ENCODE results near the gene ARPC5.
"Not testable (repeated sequence)": the region's sequence is repeated elsewhere in the genome, so short reads cannot be mapped to it uniquely, and the experiment has no call there.

ARPC5 gene

DNA sequence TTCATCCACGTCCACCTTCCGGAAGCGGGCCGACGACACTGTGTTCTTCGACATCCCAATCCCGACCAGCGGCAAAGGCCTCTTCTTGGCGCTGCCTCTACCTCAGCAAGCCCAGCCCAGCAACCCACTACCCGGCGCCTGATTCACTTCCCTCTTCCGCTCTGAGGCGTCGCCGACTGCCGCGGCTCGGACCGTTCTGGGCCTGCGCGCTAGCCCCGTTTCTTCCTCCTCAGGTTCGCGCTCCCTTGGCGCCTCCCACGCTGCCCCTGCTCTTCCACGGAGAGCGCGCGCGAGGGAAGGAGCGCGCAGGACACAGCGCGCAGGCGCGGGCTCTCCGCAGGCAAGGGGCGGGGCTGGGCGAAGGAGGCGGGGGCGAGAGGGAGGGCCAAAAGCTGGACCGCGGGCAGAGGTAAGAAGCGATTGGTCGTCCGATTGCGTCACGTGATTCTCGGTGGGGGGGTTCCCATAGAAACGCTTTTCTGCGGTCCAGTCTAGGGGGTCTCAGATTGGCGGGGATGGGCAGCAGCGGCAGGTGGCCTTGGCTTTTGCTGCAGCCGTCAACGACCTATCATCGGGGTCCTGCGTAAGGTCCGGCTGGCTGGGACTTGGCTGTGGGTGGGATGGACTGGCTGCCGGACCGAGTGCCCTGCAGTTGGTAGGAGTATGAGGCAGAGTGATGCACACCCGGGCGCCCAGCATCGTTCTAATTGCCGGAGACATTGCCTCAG, at the start of gene ARPC5:
Gene ARPC5, minus strand, starts transcription at position 178 of the 728 bp plus-strand sequence. Its CDS starts 124 bp downstream, at position 54.
- peak; percentile 93 to 95 for DNase-seq

DNA sequence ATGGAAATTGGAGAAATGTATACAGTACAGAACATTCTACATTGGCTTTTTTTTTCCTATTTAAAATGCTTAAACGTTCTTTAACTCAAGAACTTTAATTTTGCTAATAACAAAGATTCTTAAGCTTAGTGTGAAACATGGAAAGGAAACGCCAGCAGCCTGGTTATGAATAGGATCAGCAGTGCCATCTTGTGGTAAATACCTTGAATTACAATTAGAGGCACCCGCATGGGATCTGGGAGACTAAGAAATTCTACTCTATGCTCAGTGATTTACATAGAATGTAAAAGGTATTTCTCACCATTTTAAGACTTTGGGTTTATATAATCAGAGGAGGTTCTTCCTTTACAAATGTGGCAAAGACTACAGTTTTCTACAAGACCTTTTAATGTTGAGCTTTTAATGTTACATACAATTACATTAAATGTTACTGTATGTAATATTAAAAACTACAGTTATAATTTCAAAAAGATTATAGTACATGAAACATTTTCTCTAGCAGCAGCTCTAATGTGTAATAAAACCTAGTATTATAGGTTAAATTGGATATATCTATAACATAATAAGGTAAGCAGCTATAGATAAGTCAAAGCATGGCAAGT, 49.6 kb upstream of the ARPC5 start:
- DNase-seq: no peak

DNA sequence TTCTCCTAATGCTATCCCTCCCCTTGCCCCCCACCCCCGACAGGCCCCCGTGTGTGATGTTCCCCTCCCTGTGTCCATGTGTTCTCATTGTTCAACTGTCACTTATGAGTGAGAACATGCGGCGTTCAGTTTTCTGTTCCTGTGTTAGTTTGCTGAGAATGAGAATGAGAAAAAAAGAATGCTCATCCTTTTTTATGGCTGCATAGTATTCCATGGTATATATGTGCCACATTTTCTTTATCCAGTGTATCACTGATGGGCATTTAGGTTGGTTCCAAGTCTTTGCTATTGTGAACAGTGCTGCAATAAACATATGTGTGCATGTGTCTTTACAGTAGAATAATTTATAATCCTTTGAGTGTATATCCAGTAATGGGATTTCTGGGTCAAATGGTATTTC, 43.8 kb upstream of the ARPC5 start:
- DNase-seq: not testable (repeated sequence)

DNA sequence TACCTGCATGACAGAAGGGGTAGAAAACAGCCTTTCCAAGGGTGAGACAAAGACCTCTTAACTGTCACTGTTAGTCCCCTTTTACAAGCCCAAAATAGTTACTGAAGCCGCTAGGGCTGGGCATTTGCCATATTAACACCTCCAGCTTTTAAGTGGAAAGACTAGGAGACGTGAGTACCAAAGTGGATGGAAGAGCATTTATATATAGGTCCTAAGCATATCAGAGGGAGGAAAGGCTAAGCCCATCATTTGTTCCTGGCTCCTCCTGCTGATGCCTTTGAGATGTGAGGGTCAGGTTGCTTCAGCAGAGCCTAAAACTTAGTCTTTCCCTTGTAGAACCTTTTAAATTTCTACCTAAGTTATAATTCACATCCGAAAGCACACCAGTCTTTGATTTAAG, 43.2 kb upstream of the ARPC5 start:
- no peak for DNase-seq

DNA sequence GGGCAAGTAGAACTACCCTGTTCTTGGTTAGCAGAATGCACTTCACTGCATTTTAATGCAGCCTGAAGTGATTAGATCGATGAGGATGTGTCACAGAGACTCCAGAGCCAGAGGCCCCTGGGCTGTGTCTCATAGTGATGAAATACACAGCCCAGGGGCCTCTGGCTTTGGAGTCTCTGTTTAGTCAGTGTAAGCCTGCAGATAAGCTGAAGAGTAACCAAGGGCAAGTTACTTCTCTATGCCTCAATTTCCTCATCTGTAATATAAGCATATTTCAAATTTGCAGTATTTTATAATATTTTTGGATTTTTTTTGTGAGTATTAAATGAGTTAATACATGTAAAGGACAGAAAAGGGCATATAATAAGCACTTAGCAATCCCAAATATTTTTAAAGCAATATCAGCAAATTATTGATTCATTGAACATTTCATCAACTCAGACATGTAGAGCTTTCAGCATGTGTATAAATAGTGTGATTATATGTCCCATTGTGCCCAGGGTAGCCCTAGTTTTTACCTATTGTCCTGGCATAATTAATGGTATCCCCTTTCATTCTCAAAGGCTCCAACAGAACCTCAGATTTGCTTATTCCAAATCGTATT, 41.1 kb upstream of the ARPC5 start:
- no peak for DNase-seq

DNA sequence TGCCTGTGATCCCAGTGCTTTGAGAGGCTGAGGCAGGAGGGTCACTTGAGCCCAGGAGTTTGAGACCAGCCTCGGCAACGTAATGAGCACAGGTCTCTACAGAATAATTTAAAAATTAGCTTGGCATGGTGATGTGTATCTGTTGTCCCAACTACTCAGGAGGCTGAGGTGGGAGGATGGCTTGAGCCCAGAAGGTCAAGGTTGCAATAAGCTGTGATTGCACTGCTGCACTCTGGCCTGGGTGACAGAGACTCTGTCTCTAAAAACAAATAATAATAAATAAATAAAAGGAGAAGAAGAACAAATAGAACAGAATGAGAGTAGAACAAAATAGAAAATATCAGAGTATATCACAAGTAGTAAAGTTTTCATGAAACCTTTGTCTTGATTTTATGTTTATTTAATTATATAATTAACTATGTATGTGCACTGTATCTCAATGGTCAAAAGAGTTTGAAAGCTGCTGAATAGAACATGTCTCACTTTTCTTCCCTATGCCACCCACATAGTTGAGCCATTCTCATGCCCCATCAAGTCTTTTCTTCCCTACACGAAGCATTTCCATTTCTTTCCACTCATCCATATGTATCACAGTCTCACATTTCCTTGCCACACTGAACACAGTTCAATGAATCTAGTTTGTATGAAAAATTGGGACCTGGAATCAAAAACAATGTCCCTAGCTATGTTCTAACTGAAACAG, 40.5 kb upstream of the ARPC5 start:
- DNase-seq: no peak

DNA sequence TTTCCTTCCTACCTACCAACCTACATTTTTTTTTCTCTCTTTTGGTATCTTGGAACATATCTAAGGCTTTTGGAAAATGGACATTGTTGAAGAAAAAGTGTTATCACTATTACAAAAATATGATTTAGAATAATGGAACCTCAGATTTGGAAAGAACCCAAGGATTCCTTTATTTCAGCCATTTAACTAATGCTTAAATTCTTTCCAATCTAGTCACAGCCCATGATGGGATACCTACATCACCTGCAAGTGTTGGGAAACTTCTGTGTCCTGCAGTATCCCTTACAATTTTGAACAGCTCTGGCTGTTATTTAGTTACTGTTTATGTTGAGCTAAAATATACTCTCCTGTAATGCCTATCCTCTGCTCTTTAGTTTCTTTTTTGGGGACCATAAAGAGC, 39.8 kb upstream of the ARPC5 start:
- no peak for DNase-seq

DNA sequence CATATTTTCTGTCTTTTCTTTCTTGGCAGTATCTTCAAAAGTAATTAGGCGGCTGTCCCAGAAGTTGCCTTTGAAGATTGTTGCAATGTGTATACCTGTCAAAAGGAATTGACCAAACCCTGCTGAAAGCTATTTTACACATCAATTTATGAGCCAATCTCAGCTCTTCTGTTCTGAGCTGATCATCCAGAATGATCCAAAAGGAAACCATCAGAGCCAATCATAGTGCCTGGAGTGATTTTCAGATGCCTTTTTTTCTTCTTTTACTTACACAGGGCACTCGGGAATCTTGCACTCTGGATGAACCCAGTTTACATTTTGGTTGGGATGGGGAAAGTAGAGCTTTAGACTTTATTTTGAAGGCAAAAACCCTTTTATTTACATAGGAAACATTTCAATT, 39.3 kb upstream of the ARPC5 start:
- no peak for DNase-seq

DNA sequence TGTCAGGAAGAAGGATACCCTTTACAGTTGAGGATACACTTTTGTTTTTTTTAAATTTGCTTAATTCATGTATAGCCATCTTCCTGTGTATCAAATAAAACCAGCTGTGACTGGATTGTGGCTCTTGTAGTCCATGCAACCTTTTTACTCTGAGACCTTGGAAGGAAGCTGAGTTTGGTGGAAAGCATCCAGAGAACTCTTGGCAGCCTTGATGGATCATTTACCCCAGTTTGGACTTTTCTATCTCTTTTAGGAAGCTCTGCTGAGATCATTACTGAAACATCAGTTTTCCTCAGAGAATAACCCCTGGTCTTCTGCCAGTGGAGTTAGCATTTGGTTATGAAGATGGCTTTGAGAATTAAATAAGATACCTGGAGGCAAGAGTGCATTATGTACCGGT, 38.8 kb upstream of the ARPC5 start:
- DNase-seq: no peak

DNA sequence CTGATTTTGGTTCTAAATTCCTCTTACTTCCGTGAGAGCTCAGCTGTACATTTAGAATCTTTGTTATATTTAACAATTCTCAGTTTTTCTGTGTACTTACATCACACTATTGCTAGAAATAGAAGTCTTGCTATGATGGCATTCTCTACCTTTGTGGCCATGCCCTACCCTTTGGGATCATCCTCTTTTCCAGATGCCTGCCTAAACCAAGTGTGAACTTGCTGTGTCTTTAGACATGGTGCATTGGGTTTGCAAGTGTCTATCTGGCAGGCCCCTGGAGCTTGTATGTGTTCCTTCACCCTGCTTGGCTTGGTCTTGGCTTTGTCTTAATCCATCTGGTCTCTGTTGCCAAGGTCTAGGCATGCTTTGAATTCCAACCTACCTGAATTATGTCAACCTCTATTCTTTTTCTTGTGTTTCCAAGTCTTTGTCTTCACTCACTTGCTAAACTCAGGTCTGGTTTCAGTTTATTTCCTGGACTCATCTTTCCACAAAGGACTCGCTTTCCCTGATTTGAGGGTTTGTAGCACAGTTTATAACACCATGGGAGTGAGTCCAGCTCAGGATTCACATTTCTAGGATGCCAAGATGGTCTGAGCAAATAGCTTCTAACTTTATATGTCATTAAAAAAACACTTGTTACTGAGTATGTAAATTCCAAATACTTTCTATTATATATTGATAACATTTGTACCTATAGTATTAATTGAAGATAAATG, 38.2 kb upstream of the ARPC5 start:
- DNase-seq: no peak

DNA sequence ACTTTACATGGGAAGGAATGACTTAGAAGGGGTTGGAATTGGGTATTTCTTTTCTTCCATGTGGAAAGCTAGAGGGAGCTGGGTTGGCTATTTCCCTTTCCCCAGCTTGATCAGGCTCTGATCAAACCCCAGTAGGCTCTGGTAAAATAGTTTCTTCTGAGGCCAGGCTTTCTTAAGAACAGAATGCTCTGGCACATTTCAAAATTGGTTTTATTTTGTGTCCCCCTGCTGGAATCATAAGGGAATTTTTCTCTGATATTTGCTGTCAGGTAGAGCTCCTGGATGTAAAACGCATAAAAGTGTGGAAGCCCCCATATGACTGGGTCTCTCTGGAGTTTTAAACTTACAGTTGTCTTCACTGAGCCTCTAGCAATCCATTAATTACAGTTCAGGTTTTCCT, 34.6 kb upstream of the ARPC5 start:
- no peak for DNase-seq

DNA sequence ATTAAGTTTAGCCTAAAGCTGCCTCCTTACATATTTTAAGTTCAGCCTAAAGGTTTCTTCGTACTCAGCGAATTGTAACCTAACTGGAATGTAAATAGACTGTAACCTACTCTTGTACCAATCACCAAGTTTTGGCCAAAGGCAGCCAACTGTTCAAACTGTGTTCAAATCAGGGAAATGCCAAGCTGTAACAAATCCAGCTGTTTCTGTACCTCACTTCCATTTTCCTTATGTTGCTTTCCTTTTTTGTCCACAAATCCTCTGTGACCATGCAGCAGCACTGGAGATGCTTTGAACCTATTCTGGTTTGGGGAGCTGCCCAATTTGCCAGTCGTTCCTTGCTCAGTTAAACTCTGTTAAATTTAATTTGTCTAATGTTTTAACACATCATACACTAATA, 20.8 kb upstream of the ARPC5 start:
- DNase-seq: no peak

DNA sequence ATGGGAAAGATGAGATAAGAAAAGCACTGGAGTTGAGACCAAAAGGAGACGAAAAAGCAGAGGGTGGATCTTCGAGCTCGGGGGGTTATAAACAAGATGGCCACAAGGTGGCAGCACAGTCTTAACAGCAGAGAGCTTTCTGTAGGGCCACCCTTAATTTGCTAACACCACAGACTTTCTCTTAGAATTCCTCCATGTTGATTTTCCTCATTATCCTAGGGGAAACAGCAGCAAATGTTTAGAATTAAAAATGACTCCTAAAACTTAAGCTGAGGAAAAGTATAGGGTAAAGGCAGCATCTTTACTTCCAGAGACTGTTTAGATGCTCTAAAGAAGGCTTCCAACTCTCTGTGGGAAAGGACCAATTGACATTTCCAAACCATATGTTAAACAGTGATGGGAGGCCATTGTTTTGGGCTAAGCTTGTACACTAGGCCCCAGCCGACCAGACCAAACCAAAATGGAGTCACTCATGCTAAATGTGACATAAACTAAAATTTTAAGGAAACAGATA, 20.0 kb upstream of the ARPC5 start:
- peak; percentile 66 to 75 for DNase-seq

DNA sequence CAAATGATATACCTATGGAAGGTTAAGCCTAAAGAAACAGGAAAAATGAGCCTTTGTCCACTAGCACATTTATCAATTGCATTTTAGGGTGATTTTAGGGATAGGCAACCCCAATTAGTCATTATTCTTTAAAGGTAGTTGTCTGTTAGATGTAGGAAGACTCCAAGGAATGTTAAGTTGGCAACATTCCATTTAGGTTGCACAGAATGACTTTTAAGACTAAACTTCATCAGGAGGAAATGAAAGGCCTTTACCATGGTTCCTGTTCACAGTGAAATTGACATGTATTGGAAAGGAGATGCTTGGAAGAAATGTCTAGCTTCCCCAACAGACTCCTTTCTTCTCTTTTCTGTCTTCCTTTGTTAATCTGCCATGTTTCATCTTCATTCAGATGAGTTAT, 19.1 kb upstream of the ARPC5 start:
- no peak for DNase-seq

DNA sequence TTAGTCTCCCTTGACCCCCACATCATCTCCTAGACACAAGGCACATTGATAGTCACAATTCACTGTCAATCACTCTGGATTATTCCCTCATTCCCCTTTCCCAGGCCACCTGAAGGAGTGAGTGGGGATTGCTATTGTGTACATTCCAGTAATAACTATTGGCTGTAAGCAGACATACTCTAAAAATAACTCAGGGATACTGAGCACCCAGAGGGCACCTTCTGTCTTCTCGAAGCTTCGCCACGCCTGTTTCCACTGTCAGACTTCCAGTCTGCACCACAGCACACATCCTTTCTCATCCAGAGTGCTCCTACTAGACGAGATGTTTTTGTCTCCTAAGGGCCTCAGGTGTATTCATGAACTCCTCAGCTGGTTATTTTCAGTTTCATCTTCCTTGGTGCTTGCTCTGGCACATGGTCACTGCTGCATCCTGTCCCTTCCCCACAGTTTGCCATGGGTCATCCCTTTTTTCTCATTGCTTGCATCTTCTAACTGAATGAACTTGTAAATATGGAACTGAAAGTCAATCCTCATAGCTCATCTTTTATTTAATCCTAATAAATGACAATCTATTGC, 18.4 kb upstream of the ARPC5 start:
- DNase-seq: no peak

DNA sequence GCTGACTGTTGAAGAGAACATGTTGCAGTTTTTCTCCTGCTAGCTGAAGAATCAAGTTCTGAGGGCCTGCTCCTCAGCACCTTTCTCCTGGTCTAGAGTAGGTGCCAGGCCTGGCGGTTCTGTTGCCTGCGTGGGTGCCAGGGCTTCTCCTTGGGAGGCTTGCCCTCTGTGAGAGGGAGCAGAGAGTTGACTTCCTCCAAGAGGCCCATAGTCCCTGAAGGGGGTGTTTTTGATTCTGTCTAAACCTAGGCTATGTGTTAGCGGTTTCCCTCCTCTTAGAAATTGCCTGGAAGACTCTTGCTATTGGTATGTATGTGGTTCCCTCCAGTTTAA, 17.8 kb upstream of the ARPC5 start:
- DNase-seq: no peak

DNA sequence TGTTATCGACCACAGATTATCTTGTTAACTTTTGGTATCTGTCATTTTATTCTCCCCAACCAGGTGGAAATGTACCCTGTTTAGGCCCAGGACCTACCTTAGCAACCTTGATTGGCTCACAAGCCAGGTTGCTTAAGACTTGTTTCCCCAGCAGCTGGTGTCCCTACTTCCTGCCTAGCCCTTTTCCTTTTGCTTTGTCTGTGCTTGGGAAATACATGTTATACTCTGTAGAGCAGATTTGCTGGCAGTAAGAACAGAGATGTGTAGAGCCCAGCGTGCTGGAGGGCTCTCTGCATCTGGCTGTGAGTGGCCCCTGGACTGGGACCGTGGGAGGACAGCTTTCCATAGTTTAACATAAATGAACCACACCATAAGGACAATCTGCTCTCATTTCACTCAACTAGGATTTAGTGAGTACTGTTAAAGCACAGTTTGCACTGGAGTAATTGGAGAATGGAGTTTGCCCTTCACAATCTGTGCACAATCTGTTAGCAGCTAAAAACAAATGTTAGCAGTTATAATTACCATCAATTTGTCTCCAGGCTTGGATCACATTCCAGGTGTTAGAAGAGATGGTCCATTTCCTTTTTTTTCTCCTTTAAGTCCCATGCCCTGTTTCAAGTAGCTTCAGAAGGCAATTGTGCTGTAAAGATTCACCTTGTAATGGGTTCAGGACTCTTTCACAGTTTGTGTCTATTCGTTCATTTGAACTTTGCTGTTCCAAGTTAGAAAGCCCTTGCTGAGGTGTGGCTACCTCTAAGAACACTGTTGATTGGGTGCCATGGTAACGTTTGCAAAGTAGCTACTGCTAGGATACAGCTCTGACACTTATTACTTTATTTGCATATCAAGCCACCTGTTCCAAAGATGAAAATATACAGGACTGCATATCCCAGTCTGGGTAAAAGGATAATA, 17.2 kb upstream of the ARPC5 start, which contains the start of gene APOBEC4:
Gene APOBEC4, minus strand, starts transcription at position 770 of the 915 bp plus-strand sequence. CDS start 4,535 bp downstream, outside the sequence.
- DNase-seq: no peak

DNA sequence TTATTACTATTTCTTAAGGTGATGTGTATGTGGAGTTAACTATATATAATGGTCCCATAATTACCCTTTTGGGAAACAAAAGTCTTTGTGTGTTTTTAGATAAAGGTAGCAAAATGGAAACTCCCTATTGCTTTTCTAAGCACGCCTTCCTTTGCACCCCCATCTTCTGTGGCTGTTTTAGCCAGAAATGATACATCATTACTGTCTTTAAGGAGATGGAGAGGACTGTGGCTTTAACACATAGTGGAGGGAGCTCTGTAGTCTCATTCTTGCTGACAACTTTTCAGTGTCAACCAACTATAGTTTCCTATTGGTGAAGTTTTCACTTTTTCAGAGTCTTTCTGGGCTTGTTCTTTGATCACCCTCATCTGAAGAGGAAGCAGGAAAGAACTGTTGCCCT, 16.5 kb upstream of the ARPC5 start:
- DNase-seq: no peak

DNA sequence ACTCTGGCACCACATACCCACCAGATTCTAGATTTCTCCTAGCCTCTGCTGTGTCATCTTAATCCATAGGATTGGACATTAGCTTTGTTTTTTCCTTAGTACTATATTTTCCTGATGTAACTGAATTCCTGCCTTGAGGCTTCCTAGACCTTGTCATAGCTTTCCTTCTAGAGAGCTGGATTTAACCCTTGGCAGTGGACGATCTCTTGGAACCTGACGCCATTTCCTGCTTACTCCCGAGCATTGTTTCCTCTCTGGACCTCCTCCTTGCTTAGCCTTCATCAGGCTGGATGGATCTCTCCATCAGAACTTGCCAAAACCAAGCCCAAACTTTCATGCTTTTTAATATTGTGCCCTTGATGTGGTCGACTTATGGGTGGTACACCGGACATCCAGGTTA, 16.0 kb upstream of the ARPC5 start:
- DNase-seq: no peak

DNA sequence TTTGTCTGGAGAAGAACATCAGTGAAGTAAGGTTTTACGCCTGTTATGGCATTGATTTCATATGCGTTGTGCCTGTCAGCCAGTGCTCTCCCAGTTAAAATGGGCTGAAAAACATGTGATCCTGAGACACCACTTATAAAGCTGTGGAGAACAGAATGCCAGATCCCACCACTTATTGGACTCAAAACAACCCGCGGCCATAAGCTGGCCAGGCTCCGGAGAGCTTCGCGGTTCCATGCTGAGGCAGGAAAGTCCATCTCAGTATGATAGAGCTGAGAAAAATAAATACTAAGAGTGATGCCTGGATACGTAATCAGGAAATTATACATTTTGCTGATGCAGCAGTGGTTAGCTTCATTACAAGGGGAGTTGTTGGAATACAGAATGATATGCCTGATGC, 12.5 kb upstream of the ARPC5 start:
- DNase-seq: no peak

DNA sequence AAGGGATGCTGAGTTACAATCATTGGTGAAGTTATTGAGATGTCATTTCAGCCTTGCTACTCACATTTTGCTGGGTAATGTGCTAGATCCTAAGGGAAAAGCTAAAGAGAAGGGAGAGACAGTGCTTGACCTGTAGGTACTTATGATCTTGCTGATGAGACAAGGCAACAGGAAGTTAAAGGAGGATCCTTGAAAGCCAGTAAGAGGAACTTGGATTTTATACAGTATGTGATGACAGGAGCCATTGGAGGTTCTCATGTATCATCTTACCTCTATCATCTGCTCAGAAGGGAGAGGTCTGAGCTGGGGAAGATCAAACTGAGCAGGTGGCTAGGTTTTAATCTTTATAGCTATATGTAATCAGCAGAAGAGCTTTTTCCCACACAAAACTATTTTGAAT, 11.2 kb upstream of the ARPC5 start:
- no peak for DNase-seq

Data from activated CD4-positive, alpha-beta T cell treated with anti-CD3 and anti-CD28 coated beads, Interleukin-2, amount 50 U/mL, for 4 hours (primary cell).